ENCODE results near the gene MAP2K4.

Gene MAP2K4

GRCh38 chr17:12097326-12097725, 76.6 kb downstream of the MAP2K4 start:
- H3K9me3 ChIP-seq = no peaks in the 10 kb centered on the region
- H3K4me3 ChIP-seq (ENCODE audit: low read depth in 1 of 2, low read length in 1 of 2) = no peak overlapping the region
- H3K27ac ChIP-seq = no peak overlapping the region
- H3K27me3 ChIP-seq = no peaks in the 10 kb centered on the region
- H3K4me1 ChIP-seq (ENCODE audit: control insufficient read depth in 1 of 2, insufficient read depth in 1 of 2, low read depth in 1 of 2, low read length in 1 of 2) = no peaks in the 10 kb centered on the region
- TF ChIP-seq CTCF (IDR thresholded peaks at IDR 0.05) = no peak
- peaks cover 18% of the 10 kb centered on the region for H3K36me3 ChIP-seq

- H3K27me3 ChIP-seq = no peaks in the 10 kb centered on the region
- no peak for TF ChIP-seq CTCF (IDR thresholded peaks at IDR 0.05)
- H3K9me3 ChIP-seq = no peaks in the 10 kb centered on the region
- H3K4me3 ChIP-seq (ENCODE audit: low read depth in 1 of 2, low read length in 1 of 2) = no peak overlapping the region
- no peaks in the 10 kb centered on the region for H3K4me1 ChIP-seq (ENCODE audit: control insufficient read depth in 1 of 2, insufficient read depth in 1 of 2, low read depth in 1 of 2, low read length in 1 of 2)
- no peak overlapping the region for H3K27ac ChIP-seq
- peaks cover 18% of the 10 kb centered on the region for H3K36me3 ChIP-seq
Observed at GRCh38 chr17:12098568-12098967, 77.9 kb downstream of the MAP2K4 start.

DNA sequence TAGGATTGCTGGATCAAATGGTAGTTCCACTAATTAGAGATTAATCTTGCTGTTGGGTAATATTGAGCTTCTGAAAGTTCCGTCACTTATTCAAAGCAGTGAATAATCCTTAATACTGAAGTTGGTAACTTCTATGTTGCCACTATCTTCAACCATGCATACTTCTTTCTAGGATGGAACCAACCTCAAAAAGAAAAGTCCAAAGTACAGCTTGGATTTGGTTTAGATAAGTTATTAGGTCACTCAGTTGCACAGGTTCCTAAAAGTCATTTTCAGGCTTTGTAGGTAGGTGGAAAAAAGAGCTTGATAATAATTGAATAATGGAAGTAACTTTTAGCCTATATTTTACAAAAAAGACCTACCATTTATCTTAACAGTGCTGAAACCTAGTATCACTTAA, 78.7 kb downstream of the MAP2K4 start:
- no peaks in the 10 kb centered on the region for H3K4me1 ChIP-seq (ENCODE audit: control insufficient read depth in 1 of 2, insufficient read depth in 1 of 2, low read depth in 1 of 2, low read length in 1 of 2)
- H3K4me3 ChIP-seq (ENCODE audit: low read depth in 1 of 2, low read length in 1 of 2) = no peak overlapping the region
- no peaks in the 10 kb centered on the region for H3K9me3 ChIP-seq
- peaks cover 18% of the 10 kb centered on the region for H3K36me3 ChIP-seq
- H3K27ac ChIP-seq = no peak overlapping the region
- TF ChIP-seq CTCF (IDR thresholded peaks at IDR 0.05) = no peak
- no peaks in the 10 kb centered on the region for H3K27me3 ChIP-seq

GRCh38 chr17:12104831-12105230, 84.2 kb downstream of the MAP2K4 start:
- Histone ChIP-seq H3K36me3 (no peaks in the 10 kb centered on the region), H3K9me3 (no peaks in the 10 kb centered on the region), H3K27ac (no peak overlapping the region), H3K27me3 (no peaks in the 10 kb centered on the region), H3K4me3 (ENCODE audit: low read depth in 1 of 2, low read length in 1 of 2) (no peak overlapping the region), H3K4me1 (ENCODE audit: control insufficient read depth in 1 of 2, insufficient read depth in 1 of 2, low read depth in 1 of 2, low read length in 1 of 2) (no peaks in the 10 kb centered on the region)
- TF ChIP-seq CTCF (IDR thresholded peaks at IDR 0.05) = no peak

GRCh38 chr17:12107905-12108304, 87.2 kb downstream of the MAP2K4 start:
- Histone ChIP-seq H3K4me1 (ENCODE audit: control insufficient read depth in 1 of 2, insufficient read depth in 1 of 2, low read depth in 1 of 2, low read length in 1 of 2) (no peaks in the 10 kb centered on the region), H3K27me3 (no peaks in the 10 kb centered on the region), H3K27ac (no peak overlapping the region), H3K36me3 (peaks cover 8% of the 10 kb centered on the region), H3K4me3 (ENCODE audit: low read depth in 1 of 2, low read length in 1 of 2) (no peak overlapping the region), H3K9me3 (no peaks in the 10 kb centered on the region)
- TF ChIP-seq CTCF (IDR thresholded peaks at IDR 0.05) = no peak

- Histone ChIP-seq H3K4me1 (ENCODE audit: control insufficient read depth in 1 of 2, insufficient read depth in 1 of 2, low read depth in 1 of 2, low read length in 1 of 2) (no peaks in the 10 kb centered on the region), H3K4me3 (ENCODE audit: low read depth in 1 of 2, low read length in 1 of 2) (no peak overlapping the region), H3K27me3 (no peaks in the 10 kb centered on the region), H3K9me3 (no peaks in the 10 kb centered on the region), H3K27ac (no peak overlapping the region), H3K36me3 (peaks cover 38% of the 10 kb centered on the region)
- TF ChIP-seq CTCF (IDR thresholded peaks at IDR 0.05) = no peak
Observed at GRCh38 chr17:12110906-12111305, 90.2 kb downstream of the MAP2K4 start.

Measured in neutrophil (primary cell).